OCI-LY7 (cell line): ENCODE data around the gene EPHA8.

Source experiments
- CTCF ChIP-seq: fragments of 200-600 bp; sonication (generic); conservative IDR thresholded peaks from 2 replicates; pipeline ENCODE4 v1.5.1; 2014; ENCODE audit warnings: mild to moderate bottlenecking, antibody characterized with exemption, low read length, moderate library complexity, mixed read lengths
- EZH2phosphoT487 ChIP-seq: fragments of 200-600 bp; sonication (generic); IDR thresholded peaks from 2 replicates; pipeline ENCODE4 v1.6.1; 2018; ENCODE audit warnings: low read depth, borderline replicate concordance, mild to moderate bottlenecking, mixed run types, antibody characterized with exemption, low read length, moderate library complexity, mixed read lengths

- TF ChIP-seq CTCF, result no peak
- TF ChIP-seq EZH2phosphoT487, result no peak
These were observed 6.0 kb downstream of the EPHA8 start for GRCh38 chr1:22569269-22569668.
